Type B pancreatic cell (in vitro differentiated cells): ENCODE results near the gene OR52N1. TPM values are rescaled to one million over a fixed set of nuclear protein-coding genes. Genes with fewer than 3 reads are reported as not detected.

Source experiments
- DNase-seq: peaks from one replicate; pipeline ENCODE4 v3.0.0; 2021; ENCODE audit warnings: mixed read lengths; ENCODE audit not compliant: unreplicated experiment; ENCODE audit errors: extremely low spot score
- H3K27ac Mint-ChIP-seq: 2 replicates; pipeline ENCODE4 v1.8.0; 2021; ENCODE audit warnings: mild to moderate bottlenecking, mixed read lengths
- H3K27me3 Mint-ChIP-seq: 2 replicates; pipeline ENCODE4 v1.8.0; 2021; ENCODE audit warnings: mixed read lengths
- H3K36me3 Mint-ChIP-seq: 2 replicates; pipeline ENCODE4 v1.8.0; 2021; ENCODE audit warnings: mixed read lengths
- H3K4me1 Mint-ChIP-seq: one replicate; pipeline ENCODE4 v1.8.0; 2021; ENCODE audit warnings: mixed read lengths; ENCODE audit not compliant: unreplicated experiment
- H3K4me3 Mint-ChIP-seq: 2 replicates; pipeline ENCODE4 v1.8.0; 2021; ENCODE audit warnings: mild to moderate bottlenecking, mixed read lengths
- H3K9me3 Mint-ChIP-seq: 2 replicates; pipeline ENCODE4 v1.8.0; 2021; ENCODE audit warnings: mixed read lengths
- CTCF ChIP-seq: fragments of 200-600 bp; sonication (generic); conservative IDR thresholded peaks from 2 replicates; pipeline ENCODE4 v1.5.0; 2021; ENCODE audit warnings: antibody characterized with exemption, mild to moderate bottlenecking
- total RNA-seq: library from RNA; stranded (reverse); gene quantifications from 2 replicates; pipeline ENCODE4 v1.2.1, GENCODE V29; 2021; ENCODE audit warnings: low replicate concordance

The OR52N1 gene
- total RNA-seq, 1 donor from 2014 or later = not detected

GRCh38 chr11:5803982-5804381 lies 12.9 kb upstream of the OR52N1 start:
- Mint-ChIP-seq H3K4me1 (peaks cover 9% of the 10 kb centered on the region), H3K36me3 (no peaks in the 10 kb centered on the region), H3K4me3 (no peak overlapping the region), H3K27me3 (peaks cover 21% of the 10 kb centered on the region), H3K27ac (no peak overlapping the region), H3K9me3 (peaks cover 6% of the 10 kb centered on the region)
- no peak for TF ChIP-seq CTCF
- DNase-seq = no peak

- H3K9me3 Mint-ChIP-seq = no peaks in the 10 kb centered on the region
- H3K4me3 Mint-ChIP-seq = no peak overlapping the region
- H3K36me3 Mint-ChIP-seq = no peaks in the 10 kb centered on the region
- no peak for DNase-seq
- no peak for TF ChIP-seq CTCF
- no peaks in the 10 kb centered on the region for H3K4me1 Mint-ChIP-seq
- H3K27me3 Mint-ChIP-seq = peaks cover 4% of the 10 kb centered on the region
- H3K27ac Mint-ChIP-seq = no peak overlapping the region
Observed at GRCh38 chr11:5796541-5796940, 5.5 kb upstream of the OR52N1 start.

DNA sequence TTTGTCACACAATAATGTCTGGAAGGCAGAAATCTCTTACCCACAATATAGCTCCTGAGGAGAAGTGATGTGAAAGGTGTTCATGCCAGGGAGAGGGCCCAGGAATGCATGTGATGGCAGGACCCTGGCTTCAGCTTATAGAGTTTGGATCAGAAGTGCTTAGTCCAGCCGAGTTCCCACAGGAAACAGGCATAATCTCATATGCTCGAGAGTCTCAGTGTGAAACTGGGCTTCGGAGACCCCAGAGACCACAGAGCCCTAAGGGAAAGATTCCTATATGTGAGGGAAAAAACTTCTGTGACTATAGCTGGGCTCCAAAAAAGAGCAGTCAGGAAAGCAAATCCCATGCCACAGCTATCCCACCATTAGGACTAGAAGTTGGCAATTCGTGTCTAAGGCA lies 7.8 kb downstream of the OR52N1 start, which contains the start of gene OR52N5:
Gene OR52N5, minus strand, starts transcription at position 101 of the 400 bp plus-strand sequence. CDS start 4,721 bp downstream, outside the sequence.
- no peaks in the 10 kb centered on the region for H3K9me3 Mint-ChIP-seq
- no peak for TF ChIP-seq CTCF
- no peaks in the 10 kb centered on the region for H3K27me3 Mint-ChIP-seq
- H3K4me1 Mint-ChIP-seq = no peaks in the 10 kb centered on the region
- H3K4me3 Mint-ChIP-seq = no peak within 1 kb of the TSS
- no peaks in the 10 kb centered on the region for H3K36me3 Mint-ChIP-seq
- H3K27ac Mint-ChIP-seq = no peak within 1 kb of the TSS
- no peak for DNase-seq

GRCh38 chr11:5767056-5767455 lies 24.0 kb downstream of the OR52N1 start:
- no peak for TF ChIP-seq CTCF
- Mint-ChIP-seq H3K9me3 (no peaks in the 10 kb centered on the region), H3K36me3 (no peaks in the 10 kb centered on the region), H3K27me3 (no peaks in the 10 kb centered on the region), H3K4me3 (no peak overlapping the region), H3K4me1 (no peaks in the 10 kb centered on the region), H3K27ac (no peak overlapping the region)
- DNase-seq = no peak

GRCh38 chr11:5753943-5754342 lies 37.1 kb downstream of the OR52N1 start, which contains the start of gene OR52N4:
OR52N4 (plus strand) TSS chr11:5754243; CDS start chr11:5754741, 498 bp downstream.
- Mint-ChIP-seq H3K27ac (no peak within 1 kb of the TSS), H3K36me3 (no peaks in the 10 kb centered on the region), H3K4me1 (no peaks in the 10 kb centered on the region), H3K4me3 (no peak within 1 kb of the TSS), H3K27me3 (peaks cover 3% of the 10 kb centered on the region), H3K9me3 (no peaks in the 10 kb centered on the region)
- no peak for TF ChIP-seq CTCF
- no peak for DNase-seq

GRCh38 chr11:5749836-5750235 lies 41.2 kb downstream of the OR52N1 start:
- Mint-ChIP-seq H3K27me3 (no peaks in the 10 kb centered on the region), H3K27ac (no peak overlapping the region), H3K4me3 (no peak overlapping the region), H3K36me3 (no peaks in the 10 kb centered on the region), H3K9me3 (no peaks in the 10 kb centered on the region), H3K4me1 (no peaks in the 10 kb centered on the region)
- TF ChIP-seq CTCF = no peak
- no peak for DNase-seq
